HL-60 (cell line): ENCODE data around the gene DMGDH.

Source experiments
- GABPA ChIP-seq: IDR thresholded peaks from 2 replicates; pipeline ENCODE4 v1.6.1; 2012; ENCODE audit warnings: low read depth
- POLR2AphosphoS5 ChIP-seq: IDR thresholded peaks from 2 replicates; pipeline ENCODE4 v1.6.1; 2012; ENCODE audit warnings: low read depth
- SPI1 ChIP-seq: IDR thresholded peaks from 2 replicates; pipeline ENCODE4 v1.6.1; 2012; ENCODE audit warnings: low read depth, mild to moderate bottlenecking, borderline replicate concordance
- TF ChIP-seq, protein P1 (sequence below): IDR thresholded peaks from one replicate; pipeline ENCODE4 v1.5.1; 2011; ENCODE audit warnings: low read length, control low read depth, inconsistent platforms; ENCODE audit not compliant: insufficient read depth
- TF ChIP-seq, protein P2 (sequence below): IDR thresholded peaks from 2 replicates; pipeline ENCODE4 v1.6.1; 2012; ENCODE audit warnings: low read depth; ENCODE audit not compliant: insufficient replicate concordance

DNA sequence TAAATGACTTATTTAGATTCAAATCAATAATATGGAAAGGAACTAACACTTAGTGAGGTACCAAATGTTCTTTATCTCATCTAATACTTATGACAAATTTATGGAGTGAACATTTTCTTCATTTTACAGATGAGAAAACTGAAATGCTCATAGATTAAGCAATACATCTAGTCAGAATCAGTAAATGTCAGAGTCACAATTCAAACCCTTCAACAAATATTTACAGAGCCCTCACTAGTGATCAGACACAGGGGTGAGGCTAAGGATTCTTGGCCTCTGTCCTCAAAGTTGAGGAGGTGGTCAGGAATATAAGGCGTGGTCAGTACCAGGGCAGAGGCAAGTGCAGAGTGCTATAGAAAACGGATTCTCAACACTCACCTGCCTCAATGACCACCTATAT is 54.8 kb downstream of the DMGDH start:
- TF ChIP-seq, protein P1, sequence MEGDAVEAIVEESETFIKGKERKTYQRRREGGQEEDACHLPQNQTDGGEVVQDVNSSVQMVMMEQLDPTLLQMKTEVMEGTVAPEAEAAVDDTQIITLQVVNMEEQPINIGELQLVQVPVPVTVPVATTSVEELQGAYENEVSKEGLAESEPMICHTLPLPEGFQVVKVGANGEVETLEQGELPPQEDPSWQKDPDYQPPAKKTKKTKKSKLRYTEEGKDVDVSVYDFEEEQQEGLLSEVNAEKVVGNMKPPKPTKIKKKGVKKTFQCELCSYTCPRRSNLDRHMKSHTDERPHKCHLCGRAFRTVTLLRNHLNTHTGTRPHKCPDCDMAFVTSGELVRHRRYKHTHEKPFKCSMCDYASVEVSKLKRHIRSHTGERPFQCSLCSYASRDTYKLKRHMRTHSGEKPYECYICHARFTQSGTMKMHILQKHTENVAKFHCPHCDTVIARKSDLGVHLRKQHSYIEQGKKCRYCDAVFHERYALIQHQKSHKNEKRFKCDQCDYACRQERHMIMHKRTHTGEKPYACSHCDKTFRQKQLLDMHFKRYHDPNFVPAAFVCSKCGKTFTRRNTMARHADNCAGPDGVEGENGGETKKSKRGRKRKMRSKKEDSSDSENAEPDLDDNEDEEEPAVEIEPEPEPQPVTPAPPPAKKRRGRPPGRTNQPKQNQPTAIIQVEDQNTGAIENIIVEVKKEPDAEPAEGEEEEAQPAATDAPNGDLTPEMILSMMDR = no peak
- TF ChIP-seq, protein P2, sequence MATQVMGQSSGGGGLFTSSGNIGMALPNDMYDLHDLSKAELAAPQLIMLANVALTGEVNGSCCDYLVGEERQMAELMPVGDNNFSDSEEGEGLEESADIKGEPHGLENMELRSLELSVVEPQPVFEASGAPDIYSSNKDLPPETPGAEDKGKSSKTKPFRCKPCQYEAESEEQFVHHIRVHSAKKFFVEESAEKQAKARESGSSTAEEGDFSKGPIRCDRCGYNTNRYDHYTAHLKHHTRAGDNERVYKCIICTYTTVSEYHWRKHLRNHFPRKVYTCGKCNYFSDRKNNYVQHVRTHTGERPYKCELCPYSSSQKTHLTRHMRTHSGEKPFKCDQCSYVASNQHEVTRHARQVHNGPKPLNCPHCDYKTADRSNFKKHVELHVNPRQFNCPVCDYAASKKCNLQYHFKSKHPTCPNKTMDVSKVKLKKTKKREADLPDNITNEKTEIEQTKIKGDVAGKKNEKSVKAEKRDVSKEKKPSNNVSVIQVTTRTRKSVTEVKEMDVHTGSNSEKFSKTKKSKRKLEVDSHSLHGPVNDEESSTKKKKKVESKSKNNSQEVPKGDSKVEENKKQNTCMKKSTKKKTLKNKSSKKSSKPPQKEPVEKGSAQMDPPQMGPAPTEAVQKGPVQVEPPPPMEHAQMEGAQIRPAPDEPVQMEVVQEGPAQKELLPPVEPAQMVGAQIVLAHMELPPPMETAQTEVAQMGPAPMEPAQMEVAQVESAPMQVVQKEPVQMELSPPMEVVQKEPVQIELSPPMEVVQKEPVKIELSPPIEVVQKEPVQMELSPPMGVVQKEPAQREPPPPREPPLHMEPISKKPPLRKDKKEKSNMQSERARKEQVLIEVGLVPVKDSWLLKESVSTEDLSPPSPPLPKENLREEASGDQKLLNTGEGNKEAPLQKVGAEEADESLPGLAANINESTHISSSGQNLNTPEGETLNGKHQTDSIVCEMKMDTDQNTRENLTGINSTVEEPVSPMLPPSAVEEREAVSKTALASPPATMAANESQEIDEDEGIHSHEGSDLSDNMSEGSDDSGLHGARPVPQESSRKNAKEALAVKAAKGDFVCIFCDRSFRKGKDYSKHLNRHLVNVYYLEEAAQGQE = no peak
- TF ChIP-seq POLR2AphosphoS5 = no peak
- no peak for TF ChIP-seq GABPA
- TF ChIP-seq SPI1 = no peak
